Measurements from ENCODE around the gene MNAT1.
A peak's percentile ranks its signal among the peaks of the same experiment; 100 is the strongest.

Gene MNAT1

GRCh38 chr14:60974090-60974651, 239.6 kb downstream of the MNAT1 start:
- H3K9me2 ChIP-seq (replicated peaks; ENCODE audit: low read depth, low read length): no peaks in the 10 kb centered on the region
- H3K9me3 ChIP-seq (ENCODE audit: insufficient read depth, low read depth, low read length): no peaks in the 10 kb centered on the region
- peaks cover 6% of the 10 kb centered on the region for H3K4me1 ChIP-seq (ENCODE audit: insufficient read depth, low read length, poor library complexity, severe bottlenecking)
- no peak overlapping the region for H3K9ac ChIP-seq (ENCODE audit: low read depth, low read length, poor library complexity, severe bottlenecking)
- no peak overlapping the region for H2AFZ ChIP-seq (ENCODE audit: low read length)
- no peaks in the 10 kb centered on the region for H3K79me2 ChIP-seq (ENCODE audit: insufficient read depth, low read length)
- H3F3A ChIP-seq (ENCODE audit: low read depth): no peaks in the 10 kb centered on the region; the same call in 1 of the 2 replicates
- no peak for TF ChIP-seq CTCF (conservative IDR thresholded peaks at IDR 0.05; ENCODE audit: low read length)
- no peak for TF ChIP-seq EZH2phosphoT487 (IDR thresholded peaks at IDR 0.05; ENCODE audit: borderline replicate concordance)
- H4K20me1 ChIP-seq (ENCODE audit: insufficient read depth, low read length, poor library complexity, severe bottlenecking): no peaks in the 10 kb centered on the region
- H3K36me3 ChIP-seq (ENCODE audit: insufficient read depth, low read length): peaks cover 4% of the 10 kb centered on the region; the same call in 1 of the 2 replicates
- no peaks in the 10 kb centered on the region for H3K27me3 ChIP-seq (ENCODE audit: insufficient read depth, low read length, poor library complexity, severe bottlenecking)
- no peak overlapping the region for H3K4me3 ChIP-seq (ENCODE audit: low read length, poor library complexity, severe bottlenecking)
- H3K4me2 ChIP-seq (ENCODE audit: low read depth, low read length, poor library complexity, severe bottlenecking): no peak overlapping the region

- Histone ChIP-seq H3F3A (ENCODE audit: low read depth) (no peaks in the 10 kb centered on the region; the same call in 1 of the 2 replicates), H3K4me3 (ENCODE audit: low read length, poor library complexity, severe bottlenecking) (no peak overlapping the region), H2AFZ (ENCODE audit: low read length) (no peak overlapping the region), H3K9me2 (replicated peaks; ENCODE audit: low read depth, low read length) (no peaks in the 10 kb centered on the region), H3K36me3 (ENCODE audit: insufficient read depth, low read length) (no peaks in the 10 kb centered on the region), H3K27me3 (ENCODE audit: insufficient read depth, low read length, poor library complexity, severe bottlenecking) (no peaks in the 10 kb centered on the region), H3K9ac (ENCODE audit: low read depth, low read length, poor library complexity, severe bottlenecking) (no peak overlapping the region), H3K4me2 (ENCODE audit: low read depth, low read length, poor library complexity, severe bottlenecking) (no peak overlapping the region), H4K20me1 (ENCODE audit: insufficient read depth, low read length, poor library complexity, severe bottlenecking) (no peaks in the 10 kb centered on the region), H3K9me3 (ENCODE audit: insufficient read depth, low read depth, low read length) (no peaks in the 10 kb centered on the region), H3K4me1 (ENCODE audit: insufficient read depth, low read length, poor library complexity, severe bottlenecking) (peaks cover 12% of the 10 kb centered on the region), H3K79me2 (ENCODE audit: insufficient read depth, low read length) (no peaks in the 10 kb centered on the region)
- TF ChIP-seq CTCF (conservative IDR thresholded peaks at IDR 0.05; ENCODE audit: low read length) (no peak), EZH2phosphoT487 (IDR thresholded peaks at IDR 0.05; ENCODE audit: borderline replicate concordance) (no peak)
These were observed 241.0 kb downstream of the MNAT1 start for GRCh38 chr14:60975551-60975950.

GRCh38 chr14:60977847-60978246, 243.3 kb downstream of the MNAT1 start:
- peak overlapping the region; percentile 96 for H3K4me2 ChIP-seq (ENCODE audit: low read depth, low read length, poor library complexity, severe bottlenecking)
- H3K4me1 ChIP-seq (ENCODE audit: insufficient read depth, low read length, poor library complexity, severe bottlenecking): peaks cover 25% of the 10 kb centered on the region
- H2AFZ ChIP-seq (ENCODE audit: low read length): no peak overlapping the region
- no peak for TF ChIP-seq EZH2phosphoT487 (IDR thresholded peaks at IDR 0.05; ENCODE audit: borderline replicate concordance)
- no peak for TF ChIP-seq CTCF (conservative IDR thresholded peaks at IDR 0.05; ENCODE audit: low read length)
- no peaks in the 10 kb centered on the region for H3K9me2 ChIP-seq (replicated peaks; ENCODE audit: low read depth, low read length)
- H3K79me2 ChIP-seq (ENCODE audit: insufficient read depth, low read length): peaks cover 4% of the 10 kb centered on the region; the same call in 1 of the 2 replicates
- no peaks in the 10 kb centered on the region for H4K20me1 ChIP-seq (ENCODE audit: insufficient read depth, low read length, poor library complexity, severe bottlenecking)
- H3K9me3 ChIP-seq (ENCODE audit: insufficient read depth, low read depth, low read length): no peaks in the 10 kb centered on the region
- peak overlapping the region; percentile 3 for H3K4me3 ChIP-seq (ENCODE audit: low read length, poor library complexity, severe bottlenecking)
- H3F3A ChIP-seq (ENCODE audit: low read depth): no peaks in the 10 kb centered on the region; the same call in 1 of the 2 replicates
- H3K27me3 ChIP-seq (ENCODE audit: insufficient read depth, low read length, poor library complexity, severe bottlenecking): no peaks in the 10 kb centered on the region
- H3K36me3 ChIP-seq (ENCODE audit: insufficient read depth, low read length): no peaks in the 10 kb centered on the region
- no peak overlapping the region for H3K9ac ChIP-seq (ENCODE audit: low read depth, low read length, poor library complexity, severe bottlenecking)
